Smooth muscle cell (in vitro differentiated cells): ENCODE results near the gene CLEC16A. TPM values are rescaled to one million over a fixed set of nuclear protein-coding genes. Genes with fewer than 3 reads are reported as not detected.

ENCODE experiments used
- DNase-seq: peaks from one replicate; lab custom pipeline; 2025; ENCODE audit not compliant: unreplicated experiment; lab: John Stamatoyannopoulos, UW
- H2AFZ ChIP-seq: fragments of 200-600 bp; sonication (generic); 2 replicates; pipeline ENCODE4 v1.6.0; 2016; ENCODE audit warnings: antibody characterized with exemption, low read depth, mild to moderate bottlenecking
- H3F3A ChIP-seq: fragments of 200-600 bp; sonication (generic); 2 replicates; pipeline ENCODE4 v1.6.0; 2017; ENCODE audit warnings: antibody characterized with exemption, low read depth
- H3K27ac ChIP-seq: fragments of 200-600 bp; sonication (generic); 2 replicates; pipeline ENCODE4 v1.5.1; 2016; ENCODE audit warnings: low read depth, mild to moderate bottlenecking
- H3K27me3 ChIP-seq: fragments of 200-600 bp; sonication (generic); 2 replicates; pipeline ENCODE4 v1.6.1; 2016; ENCODE audit warnings: low read depth, mild to moderate bottlenecking
- H3K36me3 ChIP-seq: fragments of 200-600 bp; sonication (generic); 2 replicates; pipeline ENCODE4 v1.5.1; 2016; ENCODE audit warnings: low read depth
- H3K4me1 ChIP-seq: fragments of 200-600 bp; sonication (generic); 2 replicates; pipeline ENCODE4 v1.5.1; 2016; ENCODE audit warnings: low read depth
- H3K4me2 ChIP-seq: fragments of 200-600 bp; sonication (generic); 2 replicates; pipeline ENCODE4 v1.6.0; 2016; ENCODE audit warnings: mild to moderate bottlenecking
- H3K4me3 ChIP-seq: fragments of 200-600 bp; sonication (generic); 2 replicates; pipeline ENCODE4 v1.5.1; 2016; ENCODE audit warnings: mild to moderate bottlenecking
- H3K79me2 ChIP-seq: fragments of 200-600 bp; sonication (generic); 2 replicates; pipeline ENCODE4 v1.6.0; 2016; ENCODE audit warnings: low read depth, mild to moderate bottlenecking
- H3K9ac ChIP-seq: fragments of 200-600 bp; sonication (generic); 2 replicates; pipeline ENCODE4 v1.6.0; 2016; ENCODE audit warnings: low read depth
- H3K9me3 ChIP-seq: fragments of 200-600 bp; sonication (generic); replicated peaks from 2 replicates; pipeline ENCODE4 v1.5.1; 2016; ENCODE audit warnings: low read depth
- H4K20me1 ChIP-seq: fragments of 200-600 bp; sonication (generic); 2 replicates; pipeline ENCODE4 v1.6.0; 2016; ENCODE audit warnings: low read depth
- WGBS: methylation state at CpG from one replicate; pipeline ENCODE4 v1.1.7; 2016; ENCODE audit warnings: low lambda C conversion rate; 5-methylcytosine and 5-hydroxymethylcytosine counted together
- polyA plus RNA-seq: library from polyadenylated mRNA; unstranded; fragments of >200 nt; fragmentation: Nextera tagmentation; extraction: Ambion mirVana; gene quantifications from 2 replicates; pipeline ENCODE4 v1.2.1, GENCODE V29; 2016
- total RNA-seq: library from RNA; depleted of rRNA; stranded (reverse); fragments of >200 nt; gene quantifications from 2 replicates; pipeline ENCODE4 v1.2.3, GENCODE V29; 2014
- TF ChIP-seq, protein P1 (sequence below): fragments of 200-600 bp; sonication (generic); IDR thresholded peaks from 2 replicates; pipeline ENCODE4 v1.5.1; 2017; ENCODE audit warnings: borderline replicate concordance, mild to moderate bottlenecking, antibody characterized with exemption; ENCODE audit not compliant: insufficient read depth, poor library complexity, severe bottlenecking

The CLEC16A gene
- total and polyA plus RNA-seq, 2 experiments from 2014 or later: 12.6 to 16.2 TPM

DNA sequence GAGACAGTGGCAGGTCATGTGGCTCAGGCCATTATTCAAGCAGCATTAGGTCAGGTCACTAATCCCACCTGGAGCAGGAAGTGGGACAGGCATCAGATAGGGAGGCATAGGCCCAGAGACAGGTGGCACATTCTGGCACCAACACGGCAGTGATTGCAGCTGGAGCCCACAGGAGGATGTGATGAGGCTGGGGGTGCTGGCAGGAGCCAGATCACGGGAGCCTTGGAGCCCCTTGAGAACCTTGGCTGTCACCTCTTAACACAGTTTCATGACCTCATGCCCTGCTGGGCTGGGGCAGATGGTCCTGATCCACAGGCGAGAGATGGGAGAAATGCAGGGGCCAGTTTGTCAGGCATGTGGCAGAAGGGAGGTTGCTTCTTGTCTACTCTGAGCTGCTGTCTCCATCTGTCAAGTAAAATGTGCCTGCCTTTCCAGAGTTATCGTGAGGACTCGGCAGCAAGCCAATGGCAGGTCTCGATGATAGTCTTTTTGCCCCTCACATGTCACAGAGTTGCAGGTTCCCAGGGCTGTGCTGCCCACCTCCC lies 109.6 kb downstream of the CLEC16A start:
- Histone ChIP-seq H3K27me3 (no peaks in the 10 kb centered on the region), H3K79me2 (no peaks in the 10 kb centered on the region), H3F3A (peaks cover 10% of the 10 kb centered on the region), H3K27ac (no peak overlapping the region), H3K4me1 (peaks cover 5% of the 10 kb centered on the region), H3K4me3 (no peak overlapping the region), H2AFZ (no peak overlapping the region), H3K9ac (no peak overlapping the region), H3K9me3 (no peaks in the 10 kb centered on the region), H3K36me3 (no peaks in the 10 kb centered on the region), H3K4me2 (no peak overlapping the region), H4K20me1 (no peaks in the 10 kb centered on the region)
- TF ChIP-seq, protein P1, sequence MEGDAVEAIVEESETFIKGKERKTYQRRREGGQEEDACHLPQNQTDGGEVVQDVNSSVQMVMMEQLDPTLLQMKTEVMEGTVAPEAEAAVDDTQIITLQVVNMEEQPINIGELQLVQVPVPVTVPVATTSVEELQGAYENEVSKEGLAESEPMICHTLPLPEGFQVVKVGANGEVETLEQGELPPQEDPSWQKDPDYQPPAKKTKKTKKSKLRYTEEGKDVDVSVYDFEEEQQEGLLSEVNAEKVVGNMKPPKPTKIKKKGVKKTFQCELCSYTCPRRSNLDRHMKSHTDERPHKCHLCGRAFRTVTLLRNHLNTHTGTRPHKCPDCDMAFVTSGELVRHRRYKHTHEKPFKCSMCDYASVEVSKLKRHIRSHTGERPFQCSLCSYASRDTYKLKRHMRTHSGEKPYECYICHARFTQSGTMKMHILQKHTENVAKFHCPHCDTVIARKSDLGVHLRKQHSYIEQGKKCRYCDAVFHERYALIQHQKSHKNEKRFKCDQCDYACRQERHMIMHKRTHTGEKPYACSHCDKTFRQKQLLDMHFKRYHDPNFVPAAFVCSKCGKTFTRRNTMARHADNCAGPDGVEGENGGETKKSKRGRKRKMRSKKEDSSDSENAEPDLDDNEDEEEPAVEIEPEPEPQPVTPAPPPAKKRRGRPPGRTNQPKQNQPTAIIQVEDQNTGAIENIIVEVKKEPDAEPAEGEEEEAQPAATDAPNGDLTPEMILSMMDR: no peak
- WGBS: 96% methylated on average over 5 of the region's 6 CpGs
- DNase-seq: no peak

DNA sequence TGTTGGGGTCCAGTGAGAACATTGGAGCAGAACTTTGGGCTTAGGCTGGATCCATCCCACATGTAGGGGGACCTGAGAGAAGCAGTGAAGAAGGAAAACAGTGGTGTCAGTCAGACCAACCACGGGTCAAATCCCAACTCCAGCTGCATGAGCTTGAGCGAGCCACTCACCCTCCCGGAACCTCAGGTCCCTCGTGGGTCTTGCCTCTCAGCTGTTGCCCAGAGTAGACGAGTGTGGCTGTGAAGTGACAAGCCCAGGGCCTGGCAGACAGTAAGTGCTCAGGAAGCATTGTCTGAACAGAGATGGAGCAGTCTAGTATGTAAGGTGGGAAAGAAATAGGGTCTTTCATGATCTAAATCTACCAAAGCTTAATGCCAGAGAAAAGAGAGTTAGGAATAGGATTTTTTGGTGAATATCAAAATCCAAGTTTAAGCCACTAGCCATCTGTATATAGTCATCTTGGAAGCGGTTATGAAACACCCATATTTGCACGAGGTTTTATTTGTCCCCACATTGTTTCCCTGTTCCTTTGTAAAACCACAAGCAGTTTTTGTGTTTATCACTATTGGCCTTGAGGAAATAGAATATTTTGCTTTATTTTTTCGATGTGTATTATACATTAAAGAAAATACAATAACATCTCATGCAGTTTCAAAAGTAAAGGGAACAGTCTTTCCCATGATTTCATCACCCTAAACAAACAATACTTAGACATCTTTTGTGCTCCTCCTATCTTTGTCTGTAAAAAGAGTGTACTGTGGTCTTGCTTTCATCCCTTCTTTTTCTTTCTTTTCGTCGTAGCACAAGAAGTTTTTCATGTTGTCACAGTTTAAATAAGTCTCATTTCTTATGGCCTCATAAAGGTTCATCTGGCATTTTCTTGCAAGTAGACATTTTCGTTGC lies 112.0 kb downstream of the CLEC16A start:
- H3K9ac ChIP-seq: no peak overlapping the region
- H3K27ac ChIP-seq: no peak overlapping the region
- no peak overlapping the region for H2AFZ ChIP-seq
- H3K9me3 ChIP-seq: no peaks in the 10 kb centered on the region
- H3F3A ChIP-seq: peaks cover 6% of the 10 kb centered on the region
- DNase-seq: no peak
- no peaks in the 10 kb centered on the region for H3K27me3 ChIP-seq
- no peaks in the 10 kb centered on the region for H3K79me2 ChIP-seq
- 72% methylated on average over 11 of the region's 11 CpGs for WGBS
- no peak overlapping the region for H3K4me2 ChIP-seq
- no peaks in the 10 kb centered on the region for H3K4me1 ChIP-seq
- no peaks in the 10 kb centered on the region for H4K20me1 ChIP-seq
- TF ChIP-seq, protein P1: no peak
- H3K36me3 ChIP-seq: no peaks in the 10 kb centered on the region
- H3K4me3 ChIP-seq: no peak overlapping the region

DNA sequence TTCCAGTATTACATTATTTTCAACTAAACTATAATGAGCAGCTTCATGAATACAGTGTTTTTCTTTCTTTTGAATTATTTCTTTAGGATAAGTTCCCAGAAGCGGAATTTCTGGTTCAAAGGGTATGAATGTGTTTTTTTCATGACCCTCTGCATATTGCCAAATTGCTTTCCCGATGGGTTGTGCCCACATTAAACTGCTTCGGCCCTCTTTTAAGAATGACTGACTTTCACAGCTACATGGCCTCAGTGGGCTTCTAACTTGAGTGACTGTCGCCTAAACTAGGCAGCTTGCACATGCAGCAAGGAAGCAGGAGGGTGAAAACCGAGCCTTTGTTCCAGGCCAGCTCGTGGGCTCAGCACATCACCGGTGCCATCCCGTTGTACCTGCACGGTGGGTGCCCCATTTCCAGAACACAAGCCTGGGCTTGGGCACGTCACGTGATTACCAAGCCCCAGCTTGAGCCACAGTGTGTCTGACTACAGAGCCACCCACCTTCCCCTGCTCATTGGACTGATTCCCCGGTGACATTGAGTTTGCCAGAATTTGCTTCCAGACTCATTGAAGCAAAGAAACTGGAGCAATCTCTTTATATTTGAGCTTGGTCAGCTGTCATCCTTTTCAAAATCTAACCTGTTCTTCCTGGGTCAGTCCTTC lies 112.8 kb downstream of the CLEC16A start:
- 94% methylated on average over 12 of the region's 12 CpGs for WGBS
- Histone ChIP-seq H3K27me3 (no peaks in the 10 kb centered on the region), H3K9me3 (no peaks in the 10 kb centered on the region), H3K79me2 (no peaks in the 10 kb centered on the region), H2AFZ (no peak overlapping the region), H4K20me1 (no peaks in the 10 kb centered on the region), H3K4me3 (no peak overlapping the region), H3K27ac (no peak overlapping the region), H3K4me2 (no peak overlapping the region), H3K9ac (no peak overlapping the region), H3F3A (peaks cover 6% of the 10 kb centered on the region), H3K36me3 (no peaks in the 10 kb centered on the region), H3K4me1 (no peaks in the 10 kb centered on the region)
- TF ChIP-seq, protein P1: no peak
- no peak for DNase-seq
